ENCODE results near the gene PER1.
"Not testable (repeated sequence)": the region's sequence is repeated elsewhere in the genome, so short reads cannot be mapped to it uniquely, and the experiment has no call there.

PER1 gene

DNA sequence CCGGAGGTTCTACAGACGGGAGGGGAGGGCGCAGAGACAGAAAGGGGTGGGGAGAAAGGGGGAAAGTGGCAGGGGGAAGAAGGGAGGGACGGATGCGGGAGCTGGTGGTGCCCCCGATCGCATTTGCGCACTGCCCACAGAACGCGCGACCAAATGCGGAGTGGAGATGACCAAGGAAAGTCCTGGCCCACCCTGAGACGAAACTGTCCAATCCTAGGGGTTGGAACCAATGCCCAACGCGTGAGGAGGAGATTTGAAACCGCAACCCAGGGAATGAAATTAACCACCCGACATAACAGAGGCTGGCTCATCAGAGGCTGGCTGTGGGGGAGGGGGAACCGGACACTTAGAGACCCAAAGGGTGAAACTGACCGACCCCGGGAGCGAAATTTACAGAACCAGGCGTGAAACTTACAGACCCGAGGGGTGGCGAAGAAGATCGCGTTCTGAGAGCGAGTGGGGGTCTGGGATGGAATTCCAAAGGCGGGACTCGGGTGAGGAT is 29.7 kb downstream of the PER1 start:
- DNase-seq (ENCODE audit: low read depth in 2 of 2, low spot score in 1 of 2) = no peak

- no peak for DNase-seq (ENCODE audit: low read depth in 2 of 2, low spot score in 1 of 2)
These were observed 30.4 kb downstream of the PER1 start for GRCh38 chr17:8121681-8122421.

DNA sequence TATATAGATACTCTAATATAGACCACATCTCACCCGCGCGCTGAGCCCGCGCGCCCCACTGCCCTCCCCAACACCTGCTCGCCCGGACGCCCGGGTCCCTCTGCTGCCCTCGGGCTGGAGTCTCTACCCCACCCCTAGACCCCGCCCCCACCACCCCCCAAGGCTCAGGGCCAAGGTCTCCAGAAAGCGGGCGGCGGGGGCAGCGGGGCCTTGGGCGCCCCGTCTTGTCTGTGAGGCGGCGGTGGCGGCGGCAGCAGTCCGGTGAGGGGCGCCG is 30.9 kb downstream of the PER1 start:
- DNase-seq (ENCODE audit: low read depth in 2 of 2, low spot score in 1 of 2) = no peak

DNA sequence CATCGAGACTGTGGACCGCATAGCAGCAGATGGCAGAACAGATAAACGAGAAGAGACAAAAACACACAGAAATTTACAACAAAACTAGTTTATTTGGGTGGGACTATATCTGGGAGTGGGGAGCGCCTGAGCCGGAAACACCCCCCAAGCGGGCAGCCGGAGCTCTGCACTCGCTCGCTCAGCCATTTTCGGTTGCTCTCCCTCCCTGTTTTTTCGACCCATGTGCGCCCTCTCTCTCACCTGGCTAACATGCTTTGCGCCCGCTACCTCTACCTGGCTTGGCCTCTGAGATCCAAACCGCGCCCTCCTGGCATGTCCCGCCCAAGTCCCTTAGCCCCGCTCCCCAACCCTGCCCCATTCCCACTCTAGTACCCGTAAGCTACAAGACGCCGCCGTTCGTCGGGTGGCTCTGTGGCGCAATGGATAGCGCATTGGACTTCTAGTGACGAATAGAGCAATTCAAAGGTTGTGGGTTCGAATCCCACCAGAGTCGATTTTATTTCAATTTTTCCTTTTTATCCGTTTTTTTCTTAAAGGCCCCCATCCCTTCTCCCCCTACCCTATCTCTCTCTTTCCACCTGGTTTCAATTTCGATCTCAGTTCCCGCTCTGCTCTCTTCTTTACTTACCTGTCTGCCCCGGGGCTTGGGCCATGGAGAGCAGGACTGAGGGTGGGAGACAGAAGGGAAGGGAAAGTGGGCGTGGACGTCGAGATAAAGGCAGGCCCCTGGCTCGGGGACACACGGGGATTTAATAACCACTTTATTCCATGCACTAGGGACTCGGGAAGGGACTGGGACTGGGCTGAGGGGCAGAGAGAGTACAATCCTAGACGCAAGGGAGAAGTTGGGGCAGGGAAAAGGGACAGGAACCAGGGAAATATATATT is 31.4 kb downstream of the PER1 start:
- no peak for DNase-seq (ENCODE audit: low read depth in 2 of 2, low spot score in 1 of 2)

DNA sequence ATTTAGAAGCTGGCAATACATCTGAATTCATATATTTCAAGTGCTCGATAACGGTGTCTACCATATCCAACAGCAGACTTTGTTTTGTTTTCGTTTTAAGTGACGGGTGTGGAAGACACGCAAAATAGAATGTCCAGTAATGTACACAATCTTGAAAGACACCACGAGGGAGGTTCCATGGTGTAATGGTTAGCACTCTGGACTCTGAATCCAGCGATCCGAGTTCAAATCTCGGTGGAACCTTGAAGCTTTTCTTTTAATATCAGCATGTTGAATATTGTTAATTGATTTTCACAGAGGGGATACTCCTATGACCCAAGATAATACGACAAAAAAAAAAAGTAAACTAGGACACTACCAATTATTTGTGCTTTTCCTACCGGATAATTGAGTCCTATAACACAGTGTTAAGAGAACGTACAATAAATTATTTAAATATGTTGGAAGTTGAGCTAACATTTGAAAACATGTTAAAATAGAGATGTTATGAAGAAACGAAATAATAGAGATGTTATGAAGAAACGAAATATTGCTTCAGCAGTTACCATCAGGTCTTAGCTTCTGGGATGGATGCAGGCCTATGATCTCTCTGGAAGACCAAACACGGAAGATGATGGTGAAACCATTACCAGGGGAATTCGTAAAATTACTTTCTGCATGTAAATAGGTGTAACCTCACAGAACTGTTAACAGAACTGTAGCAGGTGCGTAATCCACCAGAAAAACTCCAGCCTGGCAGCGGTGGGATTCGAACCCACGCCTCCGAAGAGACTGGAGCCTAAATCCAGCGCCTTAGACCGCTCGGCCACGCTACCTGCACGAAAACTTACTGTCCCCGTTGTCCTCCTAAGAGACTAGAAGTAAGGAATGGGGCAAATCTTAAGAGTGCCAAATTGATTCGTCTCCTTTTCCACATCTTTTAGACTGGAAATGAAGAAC is 32.4 kb downstream of the PER1 start:
- peak in 1 of 2 donors; percentile 65 for DNase-seq (ENCODE audit: low read depth in 2 of 2, low spot score in 1 of 2)

DNA sequence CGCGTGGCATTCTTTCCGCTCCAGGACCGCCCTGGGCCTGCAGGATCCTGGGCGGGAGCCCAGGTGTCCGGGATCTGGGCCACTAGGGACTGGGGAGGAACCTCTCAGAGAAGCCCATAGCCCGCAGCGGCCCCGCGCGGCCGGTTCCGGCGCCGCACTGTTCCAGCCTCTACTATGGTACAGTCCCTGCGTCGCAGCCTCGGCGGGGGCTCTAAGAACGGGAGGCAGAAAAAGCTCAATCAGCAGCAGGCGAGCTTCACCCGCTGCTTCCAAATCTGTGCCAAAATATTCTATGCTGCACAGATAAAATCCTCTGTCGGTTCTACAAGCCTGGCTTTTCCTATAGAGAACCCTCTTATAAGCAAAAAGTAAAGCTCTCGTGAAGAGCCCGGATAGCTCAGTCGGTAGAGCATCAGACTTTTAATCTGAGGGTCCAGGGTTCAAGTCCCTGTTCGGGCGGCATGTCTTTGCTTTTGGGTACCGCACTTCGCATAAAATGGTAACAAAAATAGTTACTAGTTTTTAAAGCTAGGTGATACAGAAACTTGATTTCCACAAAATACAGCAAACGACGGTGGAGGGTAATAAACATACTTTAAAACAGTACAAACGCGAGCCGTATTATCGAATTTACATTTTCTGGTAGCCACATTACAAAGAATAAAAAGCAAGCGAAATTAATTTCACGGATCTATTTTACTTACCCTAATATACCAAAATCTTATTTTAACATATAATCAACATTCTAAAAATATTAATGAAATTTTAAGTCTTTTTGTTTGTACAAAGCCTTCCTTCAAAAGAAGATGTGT is 33.2 kb downstream of the PER1 start:
- DNase-seq (ENCODE audit: low read depth in 2 of 2, low spot score in 1 of 2) = peak; percentile 61 to 66

GRCh38 chr17:8117980-8118768 is 34.0 kb downstream of the PER1 start, which contains the start of gene ALOXE3:
Gene ALOXE3 (minus strand): TSS chr17:8118514. CDS start chr17:8117990, 524 bp downstream.
- no peak for DNase-seq (ENCODE audit: low read depth in 2 of 2, low spot score in 1 of 2)

DNA sequence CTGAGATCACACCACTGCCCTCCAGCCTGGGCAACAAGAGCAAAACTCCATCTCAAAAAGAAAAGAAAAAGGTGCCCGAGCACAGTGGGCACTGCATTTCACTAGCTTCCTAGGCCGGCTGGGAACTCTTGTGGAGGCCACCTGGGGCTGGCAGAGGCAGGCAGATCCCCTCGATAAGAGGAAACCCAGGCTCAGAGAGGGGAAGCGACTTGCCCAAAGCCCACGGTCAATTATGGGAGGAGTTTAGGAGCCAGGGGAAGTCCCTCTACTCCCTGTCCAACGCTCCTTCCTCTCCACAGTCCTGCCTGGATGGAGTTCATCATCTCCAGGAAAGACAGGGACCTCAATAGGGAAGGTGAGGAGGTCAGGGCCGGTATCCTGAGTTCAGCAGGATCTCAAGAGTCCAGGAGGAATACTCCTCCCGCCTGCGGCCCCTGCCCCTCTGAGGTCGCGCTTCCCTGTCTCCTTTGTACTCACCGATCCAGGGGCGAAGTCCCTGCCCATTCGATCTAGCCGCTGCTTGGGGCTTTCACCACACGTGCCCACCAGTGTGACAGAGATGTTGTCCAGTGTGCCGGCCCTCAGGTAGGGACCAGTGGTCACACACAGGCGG is 34.7 kb downstream of the PER1 start:
- DNase-seq (ENCODE audit: low read depth in 2 of 2, low spot score in 1 of 2) = no peak

- no peak for DNase-seq (ENCODE audit: low read depth in 2 of 2, low spot score in 1 of 2)
These were observed 35.4 kb downstream of the PER1 start for GRCh38 chr17:8116776-8117175.

DNA sequence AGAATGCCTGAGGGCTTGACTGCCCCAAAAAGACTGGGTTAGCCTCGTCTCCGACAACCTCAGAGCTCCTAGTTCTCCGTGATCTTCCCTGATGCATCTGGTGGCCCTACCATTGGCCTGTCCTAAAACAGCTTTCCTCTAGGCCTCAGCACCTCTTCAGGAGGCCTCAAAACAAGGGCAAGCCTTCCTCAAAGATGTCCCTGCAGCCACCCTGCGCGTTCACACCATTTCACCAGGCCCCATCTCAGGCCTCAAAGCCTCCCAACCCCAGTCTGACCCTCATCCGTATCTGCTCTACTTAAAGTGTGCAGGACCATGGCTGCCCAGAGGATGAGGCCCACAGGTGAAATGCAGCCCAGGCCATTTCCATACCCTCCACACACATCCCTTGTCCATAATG is 41.3 kb downstream of the PER1 start:
- DNase-seq (ENCODE audit: low read depth in 2 of 2, low spot score in 1 of 2) = no peak

GRCh38 chr17:8110456-8110804 is 41.8 kb downstream of the PER1 start:
- no peak for DNase-seq (ENCODE audit: low read depth in 2 of 2, low spot score in 1 of 2)

- DNase-seq (ENCODE audit: low read depth in 2 of 2, low spot score in 1 of 2) = peak in 1 of 2 donors; percentile 64
These were observed 42.3 kb downstream of the PER1 start for GRCh38 chr17:8109661-8110455.

DNA sequence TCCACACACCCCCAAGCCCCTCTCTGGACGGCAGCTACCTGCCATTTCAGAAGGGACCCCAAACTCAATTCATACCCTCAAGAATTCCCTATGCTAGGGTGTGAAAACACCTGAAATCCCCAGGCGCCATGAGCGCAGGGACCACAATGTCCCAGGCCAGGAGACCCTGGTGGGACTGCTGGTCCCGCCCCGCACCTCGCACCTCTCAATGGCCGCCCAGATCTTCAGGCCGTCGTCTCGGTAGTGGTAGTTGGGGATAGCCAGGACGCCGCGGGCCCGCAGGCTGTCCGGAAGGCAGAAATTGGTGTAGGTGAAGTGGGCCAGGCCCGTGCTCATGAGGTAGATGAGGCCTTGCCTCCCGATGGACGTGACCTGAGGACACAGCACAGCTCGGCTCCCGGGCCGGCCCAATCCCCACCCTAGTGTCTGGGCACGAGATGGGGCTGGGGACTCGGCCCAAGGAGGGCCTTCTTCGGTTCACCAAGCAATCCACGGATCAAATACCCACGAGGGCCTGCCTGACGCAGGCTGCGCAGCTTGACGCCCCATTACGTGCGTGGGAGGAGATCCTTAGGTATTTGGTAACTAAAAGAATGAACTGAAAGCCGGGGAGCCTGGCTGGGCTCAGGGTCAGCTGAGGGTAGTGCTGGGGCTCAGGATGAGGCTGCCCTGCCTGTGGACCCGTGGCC is 43.1 kb downstream of the PER1 start:
- no peak for DNase-seq (ENCODE audit: low read depth in 2 of 2, low spot score in 1 of 2)

DNA sequence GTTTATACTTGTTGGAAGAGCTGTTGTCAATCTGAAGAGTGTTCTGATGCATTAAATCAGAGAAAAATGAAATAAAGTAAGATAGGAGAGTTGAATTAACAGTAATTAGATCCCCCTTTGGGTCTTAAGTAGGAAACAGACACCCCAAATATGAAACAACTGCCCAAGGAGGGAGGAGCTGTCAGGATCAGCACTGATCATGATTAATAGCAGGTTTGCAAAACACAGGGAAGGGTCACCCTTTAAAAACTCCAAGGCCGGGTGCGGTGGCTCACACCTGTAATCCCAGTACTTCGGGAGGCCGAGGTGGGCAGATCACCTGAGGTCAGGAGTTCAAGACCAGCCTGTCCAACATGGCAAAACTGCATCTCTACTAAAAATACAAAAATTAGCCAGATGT is 45.2 kb downstream of the PER1 start:
- not testable (repeated sequence) for DNase-seq (ENCODE audit: low read depth in 2 of 2, low spot score in 1 of 2)

GRCh38 chr17:8105957-8106398 is 46.2 kb downstream of the PER1 start:
- no peak for DNase-seq (ENCODE audit: low read depth in 2 of 2, low spot score in 1 of 2)

GRCh38 chr17:8104911-8105310 is 47.3 kb downstream of the PER1 start:
- DNase-seq (ENCODE audit: low read depth in 2 of 2, low spot score in 1 of 2) = no peak

DNA sequence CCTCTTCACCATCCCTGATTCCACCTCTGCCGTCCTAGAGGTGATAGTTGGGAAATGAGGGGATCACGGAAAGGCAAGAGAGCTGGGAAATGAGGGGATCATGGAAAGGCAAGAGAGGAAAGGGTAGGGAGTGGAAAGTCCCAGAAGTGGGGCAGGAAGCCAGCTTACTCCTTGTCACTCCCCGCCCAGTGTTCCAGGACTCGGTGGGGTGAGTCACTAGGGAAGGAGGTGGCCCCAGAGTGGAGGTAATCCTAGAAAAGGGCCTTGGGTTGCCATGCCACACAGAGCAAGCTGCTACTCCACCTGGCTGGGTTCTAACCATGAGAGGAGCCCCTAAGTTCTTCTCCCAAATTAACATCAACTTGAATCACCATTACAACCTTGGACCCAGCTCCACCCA is 48.7 kb downstream of the PER1 start:
- no peak for DNase-seq (ENCODE audit: low read depth in 2 of 2, low spot score in 1 of 2)

DNA sequence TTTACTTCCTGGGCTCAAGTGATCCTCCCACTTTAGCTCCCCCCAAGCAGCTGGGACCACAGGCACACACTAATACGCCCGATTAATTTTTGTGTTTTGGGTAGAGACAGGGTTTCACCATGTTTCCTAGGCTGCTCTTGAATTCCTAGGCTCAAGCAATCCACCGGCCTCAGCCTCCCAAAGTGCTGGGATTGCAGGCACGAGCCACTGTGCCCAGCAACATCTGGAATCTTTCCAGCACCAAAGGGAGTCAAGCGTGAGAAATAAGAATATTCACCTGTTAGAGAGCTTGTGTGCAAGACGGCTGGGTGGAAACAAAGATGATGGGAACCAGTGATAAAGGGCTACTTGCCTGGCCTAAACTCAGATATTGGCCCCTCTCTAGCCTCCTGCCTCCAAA is 50.5 kb downstream of the PER1 start:
- no peak for DNase-seq (ENCODE audit: low read depth in 2 of 2, low spot score in 1 of 2)

Data from stimulated activated CD8-positive, alpha-beta memory T cell treated with anti-CD3 and anti-CD28 coated beads, Interleukin-4, amount 100 ng/mL, for 1 hour (primary cell).